Esophagus squamous epithelium (tissue), 5 donors: ENCODE data around the gene EMSY. TPM values are rescaled to one million over a fixed set of nuclear protein-coding genes. Genes with fewer than 3 reads are reported as not detected.

Source experiments
- DNase-seq: peaks from one replicate; lab custom pipeline; 2025; lab: John Stamatoyannopoulos, UW
- H3K27ac ChIP-seq, 4 donors: fragments of 200-600 bp; sonication (generic); one replicate each; pipeline ENCODE4 v1.5.1; 2016 to 2019; ENCODE audit warnings: mild to moderate bottlenecking in 1 of 4
- H3K27me3 ChIP-seq, 4 donors: fragments of 200-600 bp; sonication (generic); 1 replicate in 3 of 4; 2 replicates in 1 of 4; pipeline versions ENCODE4 v1.5.1 to v1.6.0; 2017 to 2021; ENCODE audit warnings: antibody characterized with exemption in 1 of 4
- H3K36me3 ChIP-seq, 3 donors: fragments of 200-600 bp; sonication (generic); one replicate each; pipeline ENCODE4 v1.5.1; 2016 to 2019
- H3K4me1 ChIP-seq, 3 donors: fragments of 200-600 bp; sonication (generic); one replicate each; pipeline ENCODE4 v1.5.1; 2017 to 2019
- H3K4me3 ChIP-seq, 4 donors: fragments of 200-600 bp; sonication (generic); 1 replicate in 3 of 4; 2 replicates in 1 of 4; pipeline ENCODE4 v1.5.1; 2016 to 2019; ENCODE audit warnings: mild to moderate bottlenecking in 2 of 4, moderate library complexity in 1 of 4
- H3K9me3 ChIP-seq, 3 donors: fragments of 200-600 bp; sonication (generic); one replicate each; pipeline ENCODE4 v1.5.1; 2016 to 2019
- POLR2A ChIP-seq, 4 donors: fragments of 450-650 bp; IDR thresholded peaks; one replicate each; pipeline ENCODE4 v1.6.1; 2017; ENCODE audit warnings: antibody characterized with exemption in 4 of 4, mild to moderate bottlenecking in 4 of 4, moderate library complexity in 3 of 4
- WGBS, 2 donors: methylation state at CpG; one replicate each; pipeline ENCODE4 v1.1.5; 2018; 5-methylcytosine and 5-hydroxymethylcytosine counted together
- intact Hi-C: fragments of 100-400 bp; cut with DNase I; formaldehyde crosslinking; loops from one replicate; pipeline ENCODE4 v1.15.0; 2022
- total RNA-seq, 4 donors: library from RNA; depleted of rRNA; stranded (reverse); fragments of >200 nt; gene quantifications; one replicate each; pipeline ENCODE4 v1.1.0, GENCODE V29; 2016
- TF ChIP-seq, protein P1 (sequence below), 6 experiments: fragments of 450-650 bp in 4 of 6; fragments of 200-600 bp in 2 of 6; sonication (generic) in 2 of 6; IDR thresholded peaks; one replicate each; pipeline ENCODE4 v1.5.1; 2016 to 2019; ENCODE audit warnings: antibody characterized with exemption in 6 of 6, mild to moderate bottlenecking in 4 of 6, moderate library complexity in 4 of 6
- donor health status: DM: yes; HTN: yes; CAD: no.

EMSY gene
- total RNA-seq, 4 donors from 2014 or later = 10.0 to 31.0 (median 22.3) TPM

DNA sequence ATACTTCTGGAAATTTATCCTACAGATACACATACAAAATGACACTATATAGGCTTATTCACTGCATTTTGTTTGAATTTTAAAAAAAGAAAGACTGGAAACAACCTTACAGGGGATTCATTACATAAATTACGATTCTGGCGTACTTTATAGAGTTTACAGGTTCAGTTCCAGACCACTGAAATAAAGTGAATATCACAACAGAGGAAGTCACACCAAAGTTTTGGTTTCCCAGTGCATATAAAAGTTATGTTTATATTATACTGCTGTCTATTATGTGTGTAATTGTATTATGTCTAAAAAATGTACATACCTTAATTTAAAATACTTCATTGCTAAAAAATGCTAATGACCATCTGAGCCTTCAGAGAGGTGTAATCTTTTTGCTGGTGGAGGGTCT, 62.0 kb downstream of the EMSY start:
- no peak overlapping the region for H3K27ac ChIP-seq
- H3K36me3 ChIP-seq = peaks cover 0 to 16% (median 0%) of the 10 kb centered on the region in 3 donors
- no peaks in the 10 kb centered on the region for H3K27me3 ChIP-seq
- no peaks in the 10 kb centered on the region for H3K4me1 ChIP-seq
- DNase-seq = no peak
- intact Hi-C loops = no loop called here
- WGBS, 2 donors = 93 to 94% methylated on average over 2 of the region's 2 CpGs
- no peaks in the 10 kb centered on the region for H3K9me3 ChIP-seq
- no peak overlapping the region for H3K4me3 ChIP-seq
- TF ChIP-seq, protein P1, sequence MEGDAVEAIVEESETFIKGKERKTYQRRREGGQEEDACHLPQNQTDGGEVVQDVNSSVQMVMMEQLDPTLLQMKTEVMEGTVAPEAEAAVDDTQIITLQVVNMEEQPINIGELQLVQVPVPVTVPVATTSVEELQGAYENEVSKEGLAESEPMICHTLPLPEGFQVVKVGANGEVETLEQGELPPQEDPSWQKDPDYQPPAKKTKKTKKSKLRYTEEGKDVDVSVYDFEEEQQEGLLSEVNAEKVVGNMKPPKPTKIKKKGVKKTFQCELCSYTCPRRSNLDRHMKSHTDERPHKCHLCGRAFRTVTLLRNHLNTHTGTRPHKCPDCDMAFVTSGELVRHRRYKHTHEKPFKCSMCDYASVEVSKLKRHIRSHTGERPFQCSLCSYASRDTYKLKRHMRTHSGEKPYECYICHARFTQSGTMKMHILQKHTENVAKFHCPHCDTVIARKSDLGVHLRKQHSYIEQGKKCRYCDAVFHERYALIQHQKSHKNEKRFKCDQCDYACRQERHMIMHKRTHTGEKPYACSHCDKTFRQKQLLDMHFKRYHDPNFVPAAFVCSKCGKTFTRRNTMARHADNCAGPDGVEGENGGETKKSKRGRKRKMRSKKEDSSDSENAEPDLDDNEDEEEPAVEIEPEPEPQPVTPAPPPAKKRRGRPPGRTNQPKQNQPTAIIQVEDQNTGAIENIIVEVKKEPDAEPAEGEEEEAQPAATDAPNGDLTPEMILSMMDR (IDR thresholded peaks at IDR 0.05) = no peak
- TF ChIP-seq POLR2A (IDR thresholded peaks at IDR 0.05) = no peak

GRCh38 chr11:76510060-76511047, 65.5 kb downstream of the EMSY start:
- no peaks in the 10 kb centered on the region for H3K4me1 ChIP-seq
- no peaks in the 10 kb centered on the region for H3K9me3 ChIP-seq
- no peak overlapping the region for H3K27ac ChIP-seq
- no peaks in the 10 kb centered on the region for H3K27me3 ChIP-seq
- H3K4me3 ChIP-seq = no peak overlapping the region
- no peak for DNase-seq
- 88 to 90% methylated on average over 5 of the region's 5 CpGs for WGBS, 2 donors
- peaks cover 0 to 21% (median 0%) of the 10 kb centered on the region in 3 donors for H3K36me3 ChIP-seq
- intact Hi-C loops = no loop called here
- TF ChIP-seq, protein P1 (IDR thresholded peaks at IDR 0.05) = no peak
- no peak for TF ChIP-seq POLR2A (IDR thresholded peaks at IDR 0.05)

GRCh38 chr11:76512851-76513653, 68.2 kb downstream of the EMSY start:
- Histone ChIP-seq H3K4me3 (no peak overlapping the region), H3K4me1 (no peaks in the 10 kb centered on the region), H3K36me3 (peaks cover 0 to 46% (median 0%) of the 10 kb centered on the region in 3 donors), H3K27me3 (no peaks in the 10 kb centered on the region), H3K9me3 (no peaks in the 10 kb centered on the region), H3K27ac (no peak overlapping the region)
- DNase-seq = no peak
- WGBS, 2 donors = 37 to 38% methylated on average over 1 of the region's 1 CpG
- intact Hi-C loops = no loop called here
- TF ChIP-seq POLR2A (IDR thresholded peaks at IDR 0.05) = no peak
- TF ChIP-seq, protein P1 (IDR thresholded peaks at IDR 0.05) = peak in 3 of 6 experiments; percentile 22 to 47 (median 30)

GRCh38 chr11:76513654-76514034, 68.8 kb downstream of the EMSY start:
- Histone ChIP-seq H3K36me3 (peaks cover 0 to 46% (median 0%) of the 10 kb centered on the region in 3 donors), H3K27ac (no peak overlapping the region), H3K4me3 (no peak overlapping the region), H3K4me1 (no peaks in the 10 kb centered on the region), H3K9me3 (no peaks in the 10 kb centered on the region), H3K27me3 (no peaks in the 10 kb centered on the region)
- DNase-seq = no peak
- intact Hi-C loops = no loop called here
- TF ChIP-seq, protein P1 (IDR thresholded peaks at IDR 0.05) = no peak
- no peak for TF ChIP-seq POLR2A (IDR thresholded peaks at IDR 0.05)
- 87 to 89% methylated on average over 3 of the region's 3 CpGs for WGBS, 2 donors
